ENCODE data around the gene RASGRF1.

The RASGRF1 gene

DNA sequence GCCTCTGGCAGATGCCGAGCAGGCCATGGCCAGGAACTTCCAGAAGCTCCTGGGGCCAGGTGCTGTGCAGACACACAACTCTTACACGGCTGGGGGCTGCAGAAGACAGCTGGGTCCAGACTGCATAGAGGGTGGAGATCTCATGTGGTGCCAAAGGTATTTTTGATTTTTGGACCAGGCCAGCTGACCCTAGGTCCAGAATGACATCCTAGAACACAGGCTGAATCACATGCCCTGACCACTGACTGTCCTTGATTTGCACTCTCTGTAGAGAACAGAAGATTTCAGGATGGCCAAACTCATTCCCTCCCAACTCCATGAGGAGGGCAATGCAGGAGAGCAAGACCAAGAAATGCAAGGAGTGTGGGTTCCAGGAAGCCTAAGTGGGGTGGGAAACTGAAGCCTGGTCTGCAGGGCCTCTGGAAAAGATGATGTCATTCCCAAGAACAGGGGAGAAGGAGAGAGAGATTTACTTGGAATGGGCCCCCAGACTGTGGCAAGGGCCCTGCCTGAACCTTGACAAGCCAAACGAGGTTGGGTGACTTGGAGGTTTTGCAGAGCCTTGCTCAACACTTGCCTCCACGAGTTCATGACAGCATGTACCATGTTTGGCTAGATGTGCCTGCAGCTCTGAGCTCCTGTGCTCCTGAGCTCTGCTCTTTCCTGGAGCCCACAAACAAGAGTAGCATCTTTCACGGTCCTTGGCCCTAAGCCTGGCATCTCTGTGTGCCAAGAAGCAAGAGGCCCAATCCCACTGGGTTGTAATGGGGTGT is 107.2 kb downstream of the RASGRF1 start:
- DNase-seq (ENCODE audit: low read depth), result no peak
- TF ChIP-seq MYC (IDR thresholded peaks at IDR 0.05; ENCODE audit: low read depth, low read length), result no peak
- no peak for TF ChIP-seq CTCF (IDR thresholded peaks at IDR 0.05; ENCODE audit: low read depth, low read length)
- TF ChIP-seq POLR2A (IDR thresholded peaks at IDR 0.05; ENCODE audit: extremely low read depth, insufficient read length), result no peak
- TF ChIP-seq MAX (IDR thresholded peaks at IDR 0.05; ENCODE audit: low read depth, low read length), result no peak
- no peak overlapping the region for H3K4me3 ChIP-seq (ENCODE audit: low read depth, low read length)

DNA sequence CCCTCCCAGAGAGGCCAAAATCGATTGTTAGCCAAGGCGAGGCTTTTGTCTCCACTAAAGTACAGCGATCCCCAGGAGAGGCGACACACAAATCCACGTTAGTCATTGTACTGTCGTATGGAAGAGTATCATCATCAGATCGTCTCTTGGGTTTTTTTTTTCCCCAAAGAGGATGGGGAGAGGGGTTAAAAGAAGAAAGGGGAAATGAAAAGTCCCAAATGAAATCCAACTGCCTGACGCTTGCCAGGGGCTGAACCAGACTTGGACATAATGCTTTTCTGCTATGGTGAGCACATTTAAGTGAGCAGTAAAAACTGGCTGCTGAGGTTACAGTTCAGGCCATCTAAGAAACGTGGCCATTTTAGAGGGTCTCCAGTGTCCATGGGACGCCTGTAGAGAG is 107.8 kb downstream of the RASGRF1 start:
- TF ChIP-seq CTCF (IDR thresholded peaks at IDR 0.05; ENCODE audit: low read depth, low read length) (no peak), POLR2A (IDR thresholded peaks at IDR 0.05; ENCODE audit: extremely low read depth, insufficient read length) (no peak), MYC (IDR thresholded peaks at IDR 0.05; ENCODE audit: low read depth, low read length) (no peak), MAX (IDR thresholded peaks at IDR 0.05; ENCODE audit: low read depth, low read length) (no peak)
- H3K4me3 ChIP-seq (ENCODE audit: low read depth, low read length), result no peak overlapping the region
- DNase-seq (ENCODE audit: low read depth), result no peak

DNA sequence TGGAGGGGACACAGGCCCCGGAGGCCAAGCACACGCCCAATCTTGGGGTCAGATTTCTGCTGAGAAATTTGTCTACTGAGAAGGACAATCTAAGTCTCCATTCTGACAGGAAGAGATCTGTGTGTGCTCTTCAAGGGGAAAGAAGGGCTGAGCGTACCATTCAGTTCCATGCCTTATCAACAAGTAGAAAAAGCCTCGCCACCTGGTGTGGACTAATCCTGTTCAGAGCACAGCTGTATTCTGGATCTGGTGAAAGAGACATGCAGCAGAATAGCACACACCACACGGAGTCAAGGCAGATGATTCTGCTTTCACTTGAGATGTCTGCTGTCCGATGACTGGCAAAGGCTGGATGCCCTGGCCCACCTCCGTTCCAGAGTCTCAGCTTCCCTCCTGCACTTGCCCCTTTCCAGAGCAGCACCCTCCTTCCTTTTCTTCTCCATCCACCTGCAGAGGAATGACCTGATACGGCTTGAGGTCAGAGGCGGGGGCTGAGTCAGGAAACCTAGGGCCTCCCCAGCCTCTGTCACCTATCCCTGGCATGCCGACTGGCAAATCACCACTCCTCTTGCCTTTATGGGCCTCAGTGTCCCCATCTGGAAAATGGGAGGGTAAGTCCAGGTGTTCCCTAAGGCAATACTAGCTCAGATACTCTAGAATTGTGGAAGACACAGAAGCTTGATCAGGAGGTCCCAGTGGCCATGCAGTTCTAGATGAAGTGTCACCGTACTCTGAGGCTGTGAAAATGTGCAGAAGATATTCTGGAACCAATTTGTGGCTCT is 108.9 kb downstream of the RASGRF1 start:
- TF ChIP-seq MYC (IDR thresholded peaks at IDR 0.05; ENCODE audit: low read depth, low read length) (no peak), CTCF (IDR thresholded peaks at IDR 0.05; ENCODE audit: low read depth, low read length) (no peak), MAX (IDR thresholded peaks at IDR 0.05; ENCODE audit: low read depth, low read length) (no peak), POLR2A (IDR thresholded peaks at IDR 0.05; ENCODE audit: extremely low read depth, insufficient read length) (no peak)
- H3K4me3 ChIP-seq (ENCODE audit: low read depth, low read length), result no peak overlapping the region
- DNase-seq (ENCODE audit: low read depth), result no peak

- no peak overlapping the region for H3K4me3 ChIP-seq (ENCODE audit: low read depth, low read length)
- peak; percentile 69 for DNase-seq (ENCODE audit: low read depth)
- TF ChIP-seq MAX (IDR thresholded peaks at IDR 0.05; ENCODE audit: low read depth, low read length), result no peak
- peak; percentile 84 for TF ChIP-seq CTCF (IDR thresholded peaks at IDR 0.05; ENCODE audit: low read depth, low read length)
Observed at GRCh38 chr15:78979456-78980320, 110.9 kb downstream of the RASGRF1 start.

DNA sequence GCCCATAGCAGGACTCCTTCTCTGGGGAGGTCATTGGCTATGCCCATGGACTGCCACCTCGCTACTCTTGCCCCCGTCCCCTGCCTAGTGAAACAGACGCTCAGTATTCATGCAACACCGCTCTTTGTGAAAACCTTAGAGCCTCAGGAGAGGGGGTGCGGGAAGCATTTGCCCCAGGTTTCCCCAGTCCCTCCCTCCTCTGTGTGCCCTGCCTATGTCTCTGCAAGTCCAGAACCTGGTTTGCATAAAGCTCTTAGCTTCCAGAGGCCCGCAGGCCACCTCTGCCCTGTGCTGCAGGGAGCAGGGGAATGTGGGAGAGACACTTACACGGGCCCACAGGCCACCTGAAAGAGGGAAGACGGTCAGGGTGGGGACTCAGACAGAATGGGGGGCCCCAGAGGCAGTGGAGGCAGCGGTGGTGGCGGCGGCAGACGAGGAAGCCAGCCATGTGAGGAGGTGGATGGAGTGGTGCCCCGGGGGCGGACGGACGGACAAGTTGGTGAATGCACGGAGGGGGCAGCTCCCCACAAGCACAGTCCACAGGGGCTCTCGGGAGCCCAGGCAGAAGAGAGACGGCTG is 111.9 kb downstream of the RASGRF1 start:
- no peak for DNase-seq (ENCODE audit: low read depth)
- no peak overlapping the region for H3K4me3 ChIP-seq (ENCODE audit: low read depth, low read length)
- TF ChIP-seq MAX (IDR thresholded peaks at IDR 0.05; ENCODE audit: low read depth, low read length) (no peak), POLR2A (IDR thresholded peaks at IDR 0.05; ENCODE audit: extremely low read depth, insufficient read length) (no peak), MYC (IDR thresholded peaks at IDR 0.05; ENCODE audit: low read depth, low read length) (no peak), CTCF (IDR thresholded peaks at IDR 0.05; ENCODE audit: low read depth, low read length) (no peak)

All from NB4 (cell line).